GM10847 (cell line): ENCODE results near the gene TBPL2.

ENCODE experiments used
- POLR2A ChIP-seq: IDR thresholded peaks from 2 replicates; pipeline ENCODE4 v1.6.1; 2011; ENCODE audit not compliant: insufficient read length; ENCODE audit errors: extremely low read depth

The TBPL2 gene

DNA sequence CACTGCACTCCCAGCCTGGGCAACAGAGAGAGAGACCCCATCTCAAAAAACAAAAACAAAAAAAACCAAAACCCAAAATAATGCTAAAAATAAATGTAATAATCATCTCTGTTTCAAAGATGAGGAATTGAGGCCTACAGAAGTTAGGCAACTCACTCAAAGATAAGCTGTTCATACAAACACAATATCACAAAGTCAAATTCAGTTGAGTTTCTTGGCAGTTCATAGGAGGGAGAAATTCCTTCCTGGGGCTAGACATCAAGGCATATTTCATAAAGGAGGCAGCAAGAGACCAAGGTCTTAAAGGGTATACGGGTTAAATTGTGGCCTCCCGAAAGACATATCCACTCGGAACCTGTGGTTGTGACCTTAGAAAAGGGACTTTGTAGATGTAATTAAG, 8.7 kb upstream of the TBPL2 start:
- no peak for TF ChIP-seq POLR2A

DNA sequence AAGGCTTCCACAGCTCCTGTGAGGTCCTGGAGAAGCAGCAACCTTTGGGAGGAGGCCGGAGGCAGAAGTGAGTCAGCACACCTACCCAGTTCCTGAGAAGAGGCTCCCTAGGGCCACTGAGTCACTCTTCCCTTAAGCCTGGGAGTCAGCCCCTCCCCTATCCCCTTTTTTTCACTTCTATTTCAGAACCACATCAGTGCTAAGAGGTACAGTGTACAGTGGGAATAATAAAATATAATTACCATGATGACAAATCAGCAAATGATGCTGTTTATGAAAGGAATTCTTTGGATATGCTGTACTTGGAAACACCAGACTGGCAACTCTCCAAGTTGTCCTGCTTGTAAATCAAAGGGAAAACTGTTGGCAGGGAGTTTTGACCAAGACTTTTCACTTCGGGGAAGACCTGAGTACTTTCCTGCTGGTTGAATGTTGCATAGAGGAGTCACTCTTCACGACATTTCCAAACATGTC, 7.8 kb upstream of the TBPL2 start:
- no peak for TF ChIP-seq POLR2A

DNA sequence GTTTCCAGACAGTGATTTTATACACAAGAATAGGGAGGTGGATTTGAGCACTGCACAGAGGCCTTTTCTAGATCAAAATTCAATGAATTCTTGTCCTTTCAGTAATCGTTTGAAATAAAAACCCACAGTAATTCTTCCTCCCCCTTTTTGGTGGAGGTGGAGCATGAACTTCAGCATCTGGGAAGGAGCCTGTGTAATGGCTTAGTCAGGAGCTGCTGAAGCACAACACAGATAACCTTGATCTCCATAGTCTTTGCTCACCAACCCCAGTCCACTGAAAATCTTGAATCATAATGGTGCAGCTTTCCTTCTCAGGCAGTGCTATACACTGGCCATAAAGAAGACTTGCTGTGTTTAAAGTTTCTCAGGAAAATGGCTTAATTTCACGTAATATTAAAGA, 6.4 kb upstream of the TBPL2 start:
- TF ChIP-seq POLR2A: no peak

DNA sequence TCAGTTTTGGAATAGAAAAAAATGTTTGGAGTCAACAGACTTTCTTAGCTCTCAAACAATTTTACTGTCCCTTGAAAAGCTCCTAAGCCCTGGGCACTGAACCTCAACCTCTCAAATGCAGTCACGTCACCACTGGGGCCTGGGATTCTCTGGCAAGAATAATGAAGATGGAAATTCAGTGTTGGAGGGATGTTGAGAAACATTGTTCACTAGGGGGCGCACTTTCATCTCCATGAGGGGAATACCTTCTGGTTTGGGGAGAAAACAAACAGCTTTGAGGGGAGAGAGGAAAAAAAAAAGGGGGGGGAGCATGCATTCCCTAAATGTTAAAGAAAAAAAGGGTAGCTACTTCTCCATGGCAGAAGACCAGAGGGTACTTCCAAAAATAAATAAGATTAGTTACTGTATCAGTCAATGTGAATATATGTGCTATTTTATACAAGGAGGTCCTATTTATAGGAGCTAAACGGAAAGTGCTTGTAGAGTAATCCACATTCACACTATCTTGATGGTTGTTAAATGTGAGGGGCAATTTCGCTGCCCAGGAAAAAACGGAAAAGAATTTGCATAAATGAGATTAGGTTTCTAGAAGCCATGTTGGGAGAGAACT, 5.8 kb upstream of the TBPL2 start:
- TF ChIP-seq POLR2A: no peak

DNA sequence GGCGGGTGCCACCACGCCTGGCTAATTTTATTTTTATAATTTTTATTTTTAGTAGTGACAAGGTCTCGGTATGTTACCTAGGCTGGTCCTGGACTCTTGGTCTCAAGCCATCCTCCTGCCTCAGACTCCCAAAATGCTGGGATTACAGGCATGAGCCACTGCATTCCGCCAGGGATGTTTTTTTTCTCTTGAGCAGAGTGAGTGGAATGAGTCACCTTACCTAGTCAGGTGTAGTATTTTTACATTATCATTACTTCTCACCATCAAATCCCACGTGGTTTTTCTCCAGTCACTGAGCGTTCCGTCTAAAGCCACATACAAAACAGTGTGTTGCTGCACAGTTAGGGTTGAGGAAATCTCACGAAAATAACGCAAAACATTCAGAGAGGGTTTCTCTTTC, 870 bp upstream of the TBPL2 start:
- no peak for TF ChIP-seq POLR2A

DNA sequence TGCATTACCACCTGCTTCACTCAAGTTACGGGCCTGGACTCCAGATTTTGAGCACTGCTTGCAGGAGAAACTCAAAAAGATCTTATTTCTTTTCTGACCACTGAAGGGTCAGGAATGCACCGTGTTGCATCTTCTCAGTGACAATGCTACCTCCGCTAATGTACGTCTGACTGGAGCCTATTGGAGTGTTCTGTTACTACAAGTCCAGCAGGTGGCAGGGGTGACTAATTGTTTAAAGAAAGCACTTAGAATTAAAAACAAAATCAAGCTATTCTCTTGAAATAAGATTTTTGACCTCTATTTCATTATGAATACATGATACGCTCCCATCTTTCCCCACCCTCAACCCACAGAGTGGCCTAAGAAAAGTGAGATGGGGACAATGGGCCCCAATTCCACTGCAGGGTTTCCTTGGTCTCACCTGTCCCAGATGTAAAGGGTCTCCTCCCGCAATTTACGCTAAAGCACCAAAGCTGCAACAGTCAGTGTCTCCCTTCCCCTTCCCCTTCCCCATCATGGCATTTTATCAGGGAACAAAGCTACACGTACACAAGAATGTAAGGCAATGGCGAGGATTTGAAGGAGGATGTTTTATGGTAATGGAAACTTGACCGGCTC, 2.2 kb downstream of the TBPL2 start:
- TF ChIP-seq POLR2A: no peak

DNA sequence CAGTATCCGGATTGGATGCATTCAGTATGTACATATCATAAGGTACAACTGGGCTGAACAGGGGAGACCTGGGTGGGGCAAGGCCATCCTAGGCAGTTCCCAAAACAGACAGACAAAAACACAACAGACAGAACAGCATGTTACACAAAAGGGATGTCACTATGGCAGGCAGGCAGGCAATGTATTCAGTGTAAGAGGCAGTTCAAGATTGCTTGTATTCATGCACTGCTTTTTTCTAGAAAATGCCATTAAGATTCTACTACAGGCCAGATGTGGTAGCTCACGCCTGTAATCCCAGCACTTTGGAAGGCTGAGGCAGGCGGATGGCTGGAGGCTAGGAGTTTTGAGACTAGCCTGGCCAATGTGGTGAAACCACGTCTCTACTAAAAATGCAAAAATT, 3.5 kb downstream of the TBPL2 start:
- TF ChIP-seq POLR2A: no peak

DNA sequence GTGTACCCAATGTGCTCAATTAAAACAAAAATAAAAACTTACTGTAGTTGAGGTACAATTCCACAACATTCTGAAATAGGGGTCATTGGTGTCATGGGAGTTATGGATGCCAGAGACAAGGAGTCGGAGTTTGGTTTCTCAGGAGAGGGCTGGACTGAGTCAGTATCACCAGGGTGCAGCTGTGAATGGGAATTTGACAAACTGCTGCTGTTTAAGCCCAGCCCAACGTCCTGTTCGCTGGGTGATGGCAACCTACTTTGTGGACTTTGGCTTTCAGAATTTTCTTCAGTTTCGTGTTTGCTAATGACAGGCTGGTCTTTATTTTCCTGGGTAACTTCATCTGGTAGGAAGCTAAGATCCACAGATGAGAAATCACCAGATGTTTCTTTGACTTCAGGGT, 3.9 kb downstream of the TBPL2 start:
- TF ChIP-seq POLR2A: no peak

DNA sequence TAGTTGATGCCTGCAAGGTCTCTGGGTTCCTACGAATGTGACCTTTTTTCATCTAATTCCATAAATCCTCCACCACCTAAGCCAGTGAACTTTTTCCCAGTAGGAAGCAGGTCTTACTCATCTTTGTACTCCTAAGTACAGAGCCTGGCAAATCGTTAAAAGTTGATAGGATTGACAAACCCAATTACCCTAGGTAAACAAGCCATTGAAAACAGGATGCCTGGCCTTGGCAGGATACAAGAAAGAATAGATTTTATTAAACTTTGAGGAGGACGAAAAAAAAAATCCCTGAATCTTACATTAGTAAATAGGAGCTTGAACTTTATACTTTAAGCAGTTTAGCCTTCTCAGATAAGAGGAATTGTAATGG, 5.6 kb downstream of the TBPL2 start:
- TF ChIP-seq POLR2A: no peak

DNA sequence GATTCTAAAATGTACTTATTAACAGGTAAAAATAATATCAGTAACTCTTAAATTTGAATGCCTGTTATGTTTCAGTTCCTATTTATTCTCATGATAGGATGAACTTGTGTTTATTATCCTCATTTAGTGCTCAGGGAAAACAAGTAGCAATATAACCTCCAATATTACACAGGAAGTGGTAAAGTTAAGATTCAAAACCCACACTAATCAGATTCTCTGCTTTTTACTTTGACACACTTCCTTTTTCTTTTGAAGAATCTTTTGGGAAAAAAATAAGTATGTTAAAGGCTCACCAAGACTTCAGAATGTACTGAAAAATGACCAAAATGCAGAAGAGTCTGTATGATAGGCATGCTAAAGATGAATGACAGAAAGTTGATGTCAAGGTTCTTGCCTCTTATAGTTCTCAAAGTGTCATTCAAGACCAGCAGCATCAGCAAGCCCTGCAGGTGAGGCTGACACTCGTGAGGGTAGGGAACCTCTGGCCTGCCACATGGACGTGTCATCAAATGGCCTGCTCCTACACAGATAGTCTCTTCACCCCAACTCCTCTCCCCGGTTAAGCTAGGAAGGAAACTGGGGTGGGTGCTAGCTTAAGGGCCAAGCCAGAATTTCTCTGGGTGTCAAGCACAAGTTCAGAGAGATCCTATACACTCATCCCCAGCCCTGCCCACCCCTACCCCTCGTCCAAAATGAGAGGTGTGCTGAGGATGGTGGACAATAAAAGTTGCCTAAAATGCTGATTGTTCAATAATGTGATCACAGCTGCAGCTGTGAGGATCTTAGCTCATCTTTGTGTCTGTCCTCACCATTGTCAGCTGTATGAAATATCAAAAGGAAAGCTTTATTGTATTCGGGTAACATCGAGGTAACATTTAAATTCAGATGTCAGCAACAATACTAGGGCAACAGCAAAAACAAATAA, 6.3 kb downstream of the TBPL2 start:
- no peak for TF ChIP-seq POLR2A

DNA sequence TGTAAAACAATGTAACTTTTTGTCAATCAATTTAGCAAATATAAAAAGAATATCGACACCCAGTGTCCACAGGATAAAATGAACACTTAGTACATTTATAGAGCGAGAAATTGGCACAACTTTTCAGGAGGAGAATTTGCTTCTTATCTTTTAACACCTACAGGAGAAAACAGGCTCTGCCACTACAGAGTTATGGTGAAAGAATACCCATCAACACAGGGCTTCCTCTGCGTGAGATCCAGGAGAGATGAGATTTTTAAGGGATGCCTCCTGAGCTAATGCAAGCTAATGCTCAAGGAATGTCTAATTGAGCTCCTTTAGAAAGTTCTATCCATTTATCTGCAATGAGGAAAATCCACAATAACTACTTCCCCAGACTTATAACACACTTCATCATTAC, 7.8 kb downstream of the TBPL2 start:
- no peak for TF ChIP-seq POLR2A

DNA sequence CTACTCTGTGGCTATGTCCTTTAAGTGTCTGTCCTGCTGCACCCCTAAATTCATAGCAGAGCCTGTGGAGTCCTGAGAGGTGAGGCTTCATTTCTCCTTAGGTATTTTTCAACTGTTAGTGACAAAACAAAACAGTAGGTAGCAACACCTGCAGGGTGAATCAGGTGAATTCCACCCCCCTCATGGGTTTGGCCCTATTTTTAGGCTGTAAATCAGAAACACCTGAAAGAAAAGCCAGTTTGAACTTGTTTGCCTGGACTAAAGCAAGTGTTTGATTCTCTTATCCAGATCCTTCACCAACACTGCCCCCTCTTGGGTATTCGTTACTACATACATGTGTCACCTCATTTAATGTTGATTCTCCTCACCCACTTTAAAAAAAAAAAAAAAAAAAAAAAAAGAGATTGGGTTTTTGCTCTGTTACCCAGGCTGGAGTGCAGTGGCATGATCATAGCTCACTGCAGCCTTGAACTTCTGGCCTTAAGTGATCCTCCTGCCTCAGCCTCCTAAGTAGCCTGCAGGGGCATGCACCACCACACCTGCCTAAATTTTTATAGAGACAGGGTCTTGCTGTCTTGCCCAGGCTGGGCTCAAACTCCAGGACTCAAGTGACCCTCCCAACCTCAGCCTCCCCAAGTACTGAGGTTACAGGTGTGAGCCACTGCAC, 10.3 kb downstream of the TBPL2 start:
- no peak for TF ChIP-seq POLR2A

DNA sequence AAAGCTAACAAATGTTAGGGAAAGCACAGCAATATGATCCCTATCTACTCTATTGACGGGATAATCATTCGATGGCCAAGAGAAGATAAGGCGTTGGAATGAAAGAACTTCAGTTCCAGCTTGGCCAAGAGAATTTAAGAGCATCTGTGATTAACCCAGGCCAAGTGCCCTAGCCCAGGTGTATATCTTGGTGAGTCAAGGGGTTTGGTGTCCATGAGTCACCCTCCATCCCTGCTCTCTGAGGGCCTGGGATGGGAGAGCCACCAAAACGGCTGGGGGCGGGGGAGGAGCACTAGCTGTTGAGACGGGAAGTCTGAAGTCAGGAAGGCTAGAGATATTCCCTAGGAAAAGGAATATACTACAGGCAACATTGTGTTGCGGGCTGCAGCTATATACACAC, 13.0 kb downstream of the TBPL2 start:
- TF ChIP-seq POLR2A: no peak

DNA sequence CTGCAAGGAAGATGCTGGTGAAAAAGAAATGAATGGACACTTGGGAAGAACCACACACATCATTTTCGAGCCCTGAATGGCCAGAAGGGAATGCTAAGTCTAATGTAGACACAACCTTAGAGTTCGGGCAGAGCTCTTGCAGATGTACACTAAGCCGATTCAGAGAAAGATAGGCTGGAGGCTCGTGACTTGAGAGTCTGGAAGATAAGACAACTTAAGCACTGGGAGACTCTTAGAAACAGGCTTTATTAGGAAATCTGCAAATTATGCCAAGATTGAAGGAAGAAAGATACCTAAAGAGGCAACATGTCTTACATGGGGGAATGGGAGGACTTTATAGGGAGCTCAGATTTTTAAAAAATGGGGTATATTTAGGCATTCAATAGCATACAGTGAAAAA, 13.5 kb downstream of the TBPL2 start:
- TF ChIP-seq POLR2A: no peak

DNA sequence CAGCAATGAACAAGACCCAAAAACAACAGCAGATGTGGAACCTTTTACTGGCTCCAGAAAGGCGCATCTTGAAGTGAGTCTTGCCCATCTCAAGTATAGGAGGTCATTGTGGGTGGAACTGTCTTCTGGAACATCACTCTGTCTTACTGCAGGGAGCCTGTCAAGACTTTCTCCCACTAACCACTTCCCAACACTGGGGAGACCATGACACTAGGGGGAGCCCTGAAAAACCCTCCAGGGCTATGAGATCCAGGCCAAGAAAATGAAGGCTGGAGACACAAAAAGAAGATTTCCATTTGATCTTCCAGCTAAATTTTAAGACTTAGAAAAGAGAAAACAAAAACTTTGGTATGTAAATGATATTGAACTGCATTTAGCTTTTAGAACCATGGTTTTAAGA, 15.3 kb downstream of the TBPL2 start:
- TF ChIP-seq POLR2A: no peak

DNA sequence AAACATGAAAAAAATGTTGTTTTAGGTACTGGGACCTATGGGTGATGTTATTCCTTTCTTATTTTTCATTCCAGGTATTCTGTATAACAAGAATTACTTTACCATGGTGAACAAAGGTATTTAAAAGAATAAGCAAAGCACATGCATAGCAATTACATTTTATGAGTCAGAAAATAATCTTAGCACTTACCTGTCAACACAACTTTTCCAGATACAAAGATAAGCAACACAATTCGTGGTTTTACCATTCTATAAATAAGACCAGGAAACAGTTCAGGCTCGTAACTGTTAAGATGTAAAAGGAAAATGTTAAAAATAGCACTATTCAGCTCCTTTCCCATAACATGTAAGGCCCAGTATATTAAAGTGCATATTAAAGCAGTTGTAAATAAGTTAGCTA, 16.4 kb downstream of the TBPL2 start:
- no peak for TF ChIP-seq POLR2A
